ENCODE results near the gene TOPBP1. TPM values are rescaled to one million over a fixed set of nuclear protein-coding genes. Genes with fewer than 3 reads are reported as not detected.

Gene TOPBP1
- polyA plus RNA-seq, 3 donors: 5.2 to 10.0 (median 6.9) TPM

Other genes with a start within 250 kb of the TOPBP1 start
- 100 to 1,000 TPM in 2 of 3 donors, 10 to 100 TPM in 1; 43.3 to 109 (median 106) TPM for gene CDV3, start 88.3 kb downstream of the TOPBP1 start, polyA plus RNA-seq
- gene TF, start 84.5 kb upstream of the TOPBP1 start, polyA plus RNA-seq: 10 to 100 TPM in 2 of 3 donors, 1 to 10 TPM in 1; 1.3 to 72.4 (median 63.7) TPM
- gene SRPRB, start 143.9 kb upstream of the TOPBP1 start, polyA plus RNA-seq: 10 to 100 TPM; 14.8 to 67.9 (median 27.4) TPM
- 1 to 10 TPM; 3.2 to 8.1 (median 3.5) TPM for gene RAB6B, start 233.9 kb upstream of the TOPBP1 start, polyA plus RNA-seq

All from adipose tissue (tissue), 3 donors.